ENCODE results near the gene STK10. TPM values are rescaled to one million over a fixed set of nuclear protein-coding genes. Genes with fewer than 3 reads are reported as not detected.
A peak's percentile ranks its signal among the peaks of the same experiment; 100 is the strongest.
"Not testable (repeated sequence)": the region's sequence is repeated elsewhere in the genome, so short reads cannot be mapped to it uniquely, and the experiment has no call there.

STK10 gene
- total RNA-seq, 1 experiment from 2014 or later = 18.5 TPM

DNA sequence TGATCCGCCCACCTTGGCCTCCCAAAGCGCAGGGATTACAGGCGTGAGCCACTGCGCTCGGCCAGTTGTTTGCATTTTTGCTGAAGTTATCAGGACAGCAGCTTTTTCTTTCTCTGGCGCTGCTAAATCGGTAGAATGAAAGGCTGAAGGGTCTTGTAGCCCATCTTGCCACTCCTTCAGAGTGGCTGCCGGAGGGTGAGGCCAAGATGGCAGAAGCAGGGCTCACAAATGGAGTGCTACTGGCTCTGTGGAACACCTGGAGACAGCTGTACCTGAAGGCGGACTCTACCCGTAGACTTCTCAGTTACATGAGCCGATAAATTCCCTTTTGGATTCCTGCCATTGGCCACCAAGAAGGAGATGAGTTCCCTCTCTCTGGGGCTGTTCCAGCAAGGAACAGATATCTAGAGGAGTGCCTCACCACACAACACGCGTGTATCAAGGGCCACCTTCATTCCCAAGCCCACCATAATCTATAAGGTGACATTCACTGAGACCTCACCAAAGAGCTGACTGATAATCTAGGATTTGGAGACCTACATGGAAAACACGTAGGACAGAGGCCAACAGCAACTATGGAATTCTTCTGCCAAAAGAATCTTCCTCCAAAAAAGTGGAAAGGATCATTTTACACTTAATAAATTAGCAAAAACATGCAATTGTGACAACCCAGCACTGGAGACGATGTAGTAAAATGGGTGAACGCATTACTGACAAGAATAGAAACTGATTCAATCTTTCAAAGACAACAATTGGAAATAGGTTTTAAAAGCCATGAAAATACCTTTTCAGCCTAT is 21.8 kb downstream of the STK10 start:
- DNase-seq (ENCODE audit: low read depth) = no peak

- DNase-seq (ENCODE audit: low read depth) = no peak
These were observed 22.6 kb downstream of the STK10 start for GRCh38 chr5:172165465-172165864.

GRCh38 chr5:172164769-172165212 is 23.2 kb downstream of the STK10 start:
- no peak for DNase-seq (ENCODE audit: low read depth)

- no peak for DNase-seq (ENCODE audit: low read depth)
These were observed 24.7 kb downstream of the STK10 start for GRCh38 chr5:172163346-172163745.

- no peak for DNase-seq (ENCODE audit: low read depth)
These were observed 25.1 kb downstream of the STK10 start for GRCh38 chr5:172162987-172163343.

GRCh38 chr5:172162323-172162986 is 25.6 kb downstream of the STK10 start:
- DNase-seq (ENCODE audit: low read depth) = no peak

DNA sequence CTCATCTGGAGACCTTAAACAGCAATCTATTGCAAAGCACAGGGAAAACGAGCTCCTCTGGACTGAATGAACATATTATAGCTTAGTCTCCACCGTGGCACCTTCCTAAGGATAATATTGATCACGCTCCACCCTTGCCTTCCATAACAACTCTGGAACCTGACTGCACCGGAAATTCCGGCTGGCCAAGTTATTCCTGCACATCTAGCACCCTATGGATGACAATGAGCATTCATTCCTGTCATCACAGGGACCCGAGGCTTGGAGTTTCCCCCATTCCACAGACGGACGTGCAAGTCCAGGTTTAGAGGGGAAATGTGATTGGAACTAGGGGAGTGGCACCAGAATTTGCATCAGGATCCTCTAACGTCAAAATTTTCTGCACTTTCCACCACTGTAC is 27.5 kb downstream of the STK10 start:
- DNase-seq (ENCODE audit: low read depth) = no peak

DNA sequence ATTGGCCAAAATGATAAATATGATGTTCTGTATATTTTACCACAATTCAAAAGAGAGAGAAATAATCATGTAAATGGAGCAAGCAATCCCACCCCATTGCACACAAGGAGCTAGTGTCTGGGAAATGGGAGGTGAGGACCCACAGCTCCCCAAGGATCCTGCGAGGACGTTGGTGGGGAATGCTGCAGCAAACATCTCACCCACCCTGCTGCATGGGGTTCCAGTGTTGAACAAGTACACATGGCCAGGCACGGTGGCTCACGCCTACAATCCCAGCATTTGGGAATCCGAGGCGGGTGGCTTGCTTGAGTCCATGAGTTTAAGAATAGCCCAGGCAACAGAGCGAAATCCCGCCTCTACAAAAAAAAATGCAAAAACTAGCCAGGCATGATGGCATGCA is 29.0 kb downstream of the STK10 start:
- DNase-seq (ENCODE audit: low read depth) = no peak

- no peak for DNase-seq (ENCODE audit: low read depth)
These were observed 31.5 kb downstream of the STK10 start for GRCh38 chr5:172156541-172156994.

DNA sequence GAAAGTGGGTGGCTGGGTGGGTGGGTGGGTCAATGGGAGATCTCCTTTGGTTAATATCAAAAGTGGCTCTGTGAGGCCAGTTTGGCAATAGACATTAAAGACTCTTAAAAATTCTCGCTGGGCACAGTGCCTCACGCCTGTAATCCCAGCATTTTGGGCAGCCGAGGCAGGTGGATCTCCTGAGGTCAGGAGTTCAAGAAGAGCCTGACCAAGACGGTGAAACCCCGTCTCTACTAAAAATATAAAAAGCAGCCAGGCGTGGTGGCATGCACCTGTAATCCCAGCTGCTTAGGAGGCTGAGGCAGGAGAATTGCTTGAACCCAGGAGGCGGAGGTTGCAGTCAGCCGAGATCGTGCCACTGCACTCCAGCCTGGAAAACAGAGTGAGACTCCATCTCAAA is 32.9 kb downstream of the STK10 start:
- DNase-seq (ENCODE audit: low read depth) = not testable (repeated sequence)

DNA sequence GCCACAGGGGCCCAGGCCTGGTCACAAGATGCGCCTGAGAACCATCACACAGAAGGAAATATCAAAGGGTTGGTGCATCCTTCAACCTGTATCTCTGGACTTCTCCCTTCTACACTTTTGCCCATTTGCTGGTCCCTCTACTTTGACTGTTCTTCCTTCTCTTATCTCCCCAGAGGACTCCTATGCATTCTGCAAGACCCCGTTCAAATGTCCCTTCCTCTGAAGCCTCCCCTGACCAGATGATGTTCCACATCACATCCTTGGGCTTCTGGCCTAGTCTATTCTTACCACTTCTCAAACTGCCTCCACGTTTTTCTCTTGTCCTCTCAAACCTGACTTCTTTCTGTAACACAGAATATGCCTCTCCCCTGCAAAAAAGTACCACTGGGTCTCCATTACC is 34.3 kb downstream of the STK10 start:
- DNase-seq (ENCODE audit: low read depth) = no peak

GRCh38 chr5:172151661-172152210 is 36.3 kb downstream of the STK10 start:
- no peak for DNase-seq (ENCODE audit: low read depth)

DNA sequence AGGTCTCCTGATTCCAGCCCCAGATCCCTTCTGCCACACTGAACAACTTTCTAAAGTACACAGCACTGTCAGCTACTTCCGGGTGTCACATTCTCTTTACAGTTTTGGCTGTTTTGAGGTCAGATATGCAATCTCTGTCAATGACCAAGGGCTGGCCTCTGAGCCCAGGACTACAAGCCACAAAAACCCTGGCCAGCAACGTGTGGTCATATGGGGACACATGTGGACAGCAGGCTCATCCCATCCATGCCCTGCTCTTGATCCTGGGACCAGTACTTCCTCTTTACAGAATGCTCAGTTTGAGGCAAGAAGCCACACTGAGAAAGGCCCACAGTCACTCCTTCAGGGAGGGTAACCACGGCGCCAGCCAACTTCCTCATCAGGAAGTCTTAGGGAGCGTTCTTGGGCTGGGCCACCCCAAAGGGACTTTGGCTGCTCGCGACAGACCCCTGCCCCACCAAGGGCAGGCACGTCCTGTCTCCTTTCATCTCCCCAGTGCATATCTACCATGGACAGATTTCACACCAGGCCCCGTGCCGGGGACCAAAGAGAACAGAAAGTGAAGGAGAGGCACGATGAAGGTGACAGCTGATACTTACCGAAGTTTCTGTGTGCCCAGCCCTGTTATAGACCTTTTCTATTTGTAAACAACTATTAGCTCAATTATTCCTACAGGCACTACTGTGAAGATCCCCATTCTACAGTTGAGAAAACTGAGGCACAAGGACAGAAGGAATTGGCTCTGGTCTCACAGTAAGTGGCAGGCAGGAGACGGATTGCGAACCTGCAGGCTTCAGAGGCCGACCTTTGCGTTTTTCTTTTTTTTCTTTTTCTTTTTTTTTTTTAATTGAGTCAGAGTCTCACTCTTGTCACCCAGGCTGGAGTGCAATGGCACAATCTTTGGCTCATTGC is 37.3 kb downstream of the STK10 start:
- DNase-seq (ENCODE audit: low read depth) = no peak

DNA sequence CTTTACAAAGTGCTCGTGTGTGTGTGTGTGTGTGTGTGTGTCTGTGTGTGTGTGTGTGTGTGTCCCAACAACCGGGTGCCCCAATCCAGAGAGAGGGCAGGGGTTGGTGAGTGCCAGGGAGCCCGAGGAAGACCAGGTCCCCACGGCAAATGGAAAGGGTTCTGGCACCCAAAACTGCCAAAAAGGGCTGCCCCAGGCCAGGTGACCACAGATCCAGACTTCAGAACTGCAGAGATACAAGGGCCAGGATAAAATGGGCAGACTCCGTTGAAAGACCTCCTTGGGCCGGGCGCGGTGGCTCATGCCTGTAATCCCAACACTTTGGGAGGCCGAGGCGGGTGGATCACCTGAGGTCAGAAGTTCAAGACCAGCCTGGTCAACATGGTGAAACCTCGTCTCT is 38.5 kb downstream of the STK10 start:
- DNase-seq (ENCODE audit: low read depth) = not testable (repeated sequence)

GRCh38 chr5:172149073-172149472 is 39.0 kb downstream of the STK10 start:
- DNase-seq (ENCODE audit: low read depth) = peak; percentile 69

DNA sequence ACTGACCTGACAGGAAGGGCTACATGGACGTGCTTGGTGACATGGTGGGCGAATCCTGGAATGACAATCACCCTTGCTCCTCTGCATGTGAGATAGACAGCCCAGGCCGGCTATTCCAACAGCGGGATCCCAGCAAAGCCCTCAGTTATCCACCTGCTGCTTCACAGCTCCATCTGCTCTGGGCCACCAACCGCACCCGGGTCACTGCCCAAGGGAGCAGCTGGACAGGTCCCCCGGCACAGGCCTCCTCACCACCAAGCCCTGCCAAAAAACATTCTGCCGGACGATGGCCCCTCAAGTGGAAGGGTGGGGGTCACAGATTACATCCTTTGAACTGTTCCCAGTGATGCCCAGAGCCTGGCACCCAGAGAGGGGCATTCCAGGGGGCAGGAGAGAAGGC is 39.6 kb downstream of the STK10 start:
- no peak for DNase-seq (ENCODE audit: low read depth)

- no peak for DNase-seq (ENCODE audit: low read depth)
These were observed 40.2 kb downstream of the STK10 start for GRCh38 chr5:172147857-172148256.

DNA sequence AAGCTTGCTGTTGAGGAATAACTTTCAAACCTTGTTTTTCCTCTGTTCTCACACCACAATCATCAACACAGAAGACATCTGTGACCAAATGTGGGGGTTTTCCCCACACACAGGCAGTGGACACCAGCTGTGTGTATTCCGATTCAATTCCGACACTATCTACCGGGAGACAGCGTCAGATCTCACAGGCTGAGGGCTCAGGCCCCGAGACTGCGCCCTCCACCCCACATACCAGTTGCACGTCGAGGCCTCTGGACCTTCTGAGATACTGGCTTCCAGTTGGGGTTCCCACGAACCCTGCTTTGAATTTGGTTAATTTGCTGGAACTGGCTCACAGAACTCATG is 41.3 kb downstream of the STK10 start:
- DNase-seq (ENCODE audit: low read depth) = no peak

GRCh38 chr5:172145870-172146747 is 41.9 kb downstream of the STK10 start:
- DNase-seq (ENCODE audit: low read depth) = peak; percentile 35

DNA sequence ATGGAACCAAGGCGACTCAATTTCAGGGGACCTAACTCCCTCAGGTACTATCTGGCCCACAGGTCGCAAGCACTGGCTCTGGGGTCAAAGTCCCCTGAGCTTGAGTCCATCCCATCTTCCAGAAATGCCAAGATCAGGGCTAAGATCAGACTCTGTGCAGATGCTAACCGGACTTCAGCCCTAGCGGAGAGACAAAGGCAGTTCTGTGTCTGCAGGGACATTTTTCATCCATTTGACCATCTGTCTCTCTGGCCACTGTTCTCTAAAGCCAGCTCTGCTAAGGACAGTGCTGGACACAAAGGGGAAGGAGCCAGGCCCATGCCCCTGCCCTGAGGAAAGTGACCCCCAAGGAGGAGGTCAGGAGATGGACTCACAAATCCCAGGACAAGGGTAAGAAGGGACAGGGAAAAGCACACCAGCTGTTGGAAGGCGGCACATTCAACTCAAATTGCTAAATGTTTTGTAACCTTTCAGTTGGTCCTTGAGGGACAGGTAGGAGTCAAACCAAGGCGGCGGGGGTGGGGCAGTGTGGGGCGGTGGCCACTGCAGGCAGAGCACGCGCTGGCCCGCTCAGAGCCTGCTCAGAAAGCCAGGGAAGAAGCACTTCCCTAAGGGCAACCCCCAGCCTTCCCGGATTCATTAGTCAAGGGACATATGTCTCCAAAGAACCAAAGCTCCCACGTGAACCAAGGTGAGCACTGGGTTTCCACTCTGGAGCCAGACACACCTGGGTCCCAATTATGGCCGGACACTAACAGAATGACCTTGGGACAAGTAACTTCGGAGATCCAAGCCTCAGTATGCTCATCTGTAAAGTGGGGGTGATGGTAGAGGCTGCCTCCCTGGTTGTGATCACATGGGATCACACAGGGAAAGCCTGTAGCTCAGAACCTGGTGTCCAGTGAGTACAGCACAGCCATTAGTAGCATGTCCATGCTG is 42.8 kb downstream of the STK10 start:
- no peak for DNase-seq (ENCODE audit: low read depth)

Data from Daoy (cell line).